Bronchial epithelial cell (primary cell): Measurements from ENCODE around the gene MYL12B. TPM values are rescaled to one million over a fixed set of nuclear protein-coding genes. Genes with fewer than 3 reads are reported as not detected.

Source experiments
- DNase-seq: peaks from one replicate; pipeline ENCODE4 v3.0.0-alpha.2; 2010; ENCODE audit warnings: low read depth
- FAIRE-seq: peaks from 2 replicates; lab custom pipeline; 2011; peaks lifted over from hg19 to GRCh38; lab: Jason Lieb, UNC
- H3K27me3 ChIP-seq: 2 replicates; pipeline ENCODE4 v1.5.1; 2011; ENCODE audit warnings: low read length; ENCODE audit not compliant: control insufficient read depth, insufficient read depth
- H3K36me3 ChIP-seq: 2 replicates; pipeline ENCODE4 v1.5.1; 2011; ENCODE audit warnings: low read length; ENCODE audit not compliant: control insufficient read depth, insufficient read depth
- H3K4me3 ChIP-seq: 2 replicates; pipeline ENCODE4 v1.5.1; 2011; ENCODE audit warnings: mild to moderate bottlenecking, low read depth, low read length, control low read depth
- total RNA-seq: library from RNA; depleted of rRNA; stranded (reverse); fragments of >200 nt; gene quantifications from 2 replicates; pipeline ENCODE4 v1.2.1, GENCODE V29; 2014
- TF ChIP-seq, protein P1 (sequence below): IDR thresholded peaks from 2 replicates; pipeline ENCODE4 v1.5.1; 2011; ENCODE audit warnings: mild to moderate bottlenecking, moderate library complexity, low read length, control low read depth, inconsistent platforms; ENCODE audit not compliant: insufficient read depth, severe bottlenecking

The MYL12B gene
- total RNA-seq, 1 donor from 2014 or later: 649 TPM

DNA sequence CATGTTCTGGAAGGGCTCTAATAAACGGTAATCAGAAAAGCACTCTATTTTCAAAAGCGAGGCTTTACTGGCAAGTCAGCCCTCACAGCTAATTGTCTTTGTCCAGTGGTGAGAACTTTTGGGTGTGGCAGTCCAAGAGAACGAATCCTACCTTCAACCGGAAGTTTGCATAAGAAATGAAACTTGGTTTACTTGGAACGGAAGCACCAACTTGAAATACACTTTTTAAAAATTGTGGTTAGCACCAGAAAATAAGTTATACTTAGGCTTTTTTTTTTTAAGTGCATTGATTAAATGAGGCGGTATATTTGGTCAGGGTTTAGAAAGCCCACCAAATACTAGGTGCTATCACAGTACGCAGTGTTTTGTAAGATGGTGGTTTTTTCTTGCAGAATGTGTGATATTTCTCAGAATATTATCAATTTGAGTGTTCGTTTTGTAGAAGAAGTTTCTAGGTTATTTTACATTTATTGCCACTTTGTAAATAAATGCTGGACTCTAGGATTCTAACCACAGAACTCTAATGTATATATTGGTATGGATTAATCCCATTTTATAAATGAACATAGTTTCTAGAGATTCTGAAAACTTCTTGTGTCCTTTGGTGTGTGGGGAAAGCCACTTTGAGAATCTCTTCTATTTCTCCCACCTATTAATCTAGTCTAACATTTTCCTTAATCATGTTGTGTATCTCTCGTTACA is 13.1 kb upstream of the MYL12B start:
- peak overlapping the region; percentile 89 for H3K4me3 ChIP-seq
- no peak for FAIRE-seq
- DNase-seq: peak; percentile 76
- peaks cover 3% of the 10 kb centered on the region for H3K36me3 ChIP-seq
- TF ChIP-seq, protein P1, sequence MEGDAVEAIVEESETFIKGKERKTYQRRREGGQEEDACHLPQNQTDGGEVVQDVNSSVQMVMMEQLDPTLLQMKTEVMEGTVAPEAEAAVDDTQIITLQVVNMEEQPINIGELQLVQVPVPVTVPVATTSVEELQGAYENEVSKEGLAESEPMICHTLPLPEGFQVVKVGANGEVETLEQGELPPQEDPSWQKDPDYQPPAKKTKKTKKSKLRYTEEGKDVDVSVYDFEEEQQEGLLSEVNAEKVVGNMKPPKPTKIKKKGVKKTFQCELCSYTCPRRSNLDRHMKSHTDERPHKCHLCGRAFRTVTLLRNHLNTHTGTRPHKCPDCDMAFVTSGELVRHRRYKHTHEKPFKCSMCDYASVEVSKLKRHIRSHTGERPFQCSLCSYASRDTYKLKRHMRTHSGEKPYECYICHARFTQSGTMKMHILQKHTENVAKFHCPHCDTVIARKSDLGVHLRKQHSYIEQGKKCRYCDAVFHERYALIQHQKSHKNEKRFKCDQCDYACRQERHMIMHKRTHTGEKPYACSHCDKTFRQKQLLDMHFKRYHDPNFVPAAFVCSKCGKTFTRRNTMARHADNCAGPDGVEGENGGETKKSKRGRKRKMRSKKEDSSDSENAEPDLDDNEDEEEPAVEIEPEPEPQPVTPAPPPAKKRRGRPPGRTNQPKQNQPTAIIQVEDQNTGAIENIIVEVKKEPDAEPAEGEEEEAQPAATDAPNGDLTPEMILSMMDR: no peak
- H3K27me3 ChIP-seq: no peaks in the 10 kb centered on the region

DNA sequence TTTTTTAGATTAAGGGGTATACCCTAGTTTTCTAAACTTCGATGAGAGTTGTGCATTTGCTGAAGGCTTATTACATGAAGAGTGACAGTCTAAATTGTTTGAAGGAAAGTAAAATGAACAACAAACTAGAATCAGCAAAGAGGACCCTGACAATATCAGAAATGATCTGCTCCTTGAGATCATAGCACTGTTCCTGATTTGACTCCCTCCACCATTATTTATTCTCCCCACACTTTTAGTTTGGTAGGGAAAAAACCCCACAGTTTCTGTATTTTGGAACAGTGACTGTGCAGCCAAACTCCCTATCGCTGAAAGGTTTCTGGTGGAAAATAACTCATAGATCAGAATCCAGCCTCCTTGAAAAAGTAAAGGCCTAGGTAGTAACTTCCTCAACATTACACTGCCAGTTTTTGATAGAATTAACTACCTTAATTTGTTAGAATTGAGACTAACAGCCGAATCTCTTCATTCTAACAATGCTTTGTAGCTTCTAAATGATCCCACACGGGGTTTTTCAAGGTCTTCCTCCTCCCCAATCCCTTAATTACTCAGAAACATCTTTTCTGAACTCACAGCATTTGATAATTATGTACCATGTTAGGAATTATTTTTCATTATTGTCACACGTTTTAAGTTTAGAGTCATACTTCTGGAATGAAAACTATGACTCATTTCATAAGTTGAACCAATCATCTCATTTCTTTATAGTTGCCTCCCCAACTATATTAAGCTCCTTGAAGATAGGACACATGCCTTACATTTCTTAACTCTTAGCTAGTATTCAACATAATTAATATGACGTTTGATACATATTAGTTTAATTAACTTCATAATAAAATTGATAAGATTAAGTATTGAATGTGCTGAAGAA is 11.5 kb upstream of the MYL12B start:
- FAIRE-seq (no peak), DNase-seq (peak; percentile 93)
- no peak overlapping the region for H3K4me3 ChIP-seq
- H3K27me3 ChIP-seq: no peaks in the 10 kb centered on the region
- TF ChIP-seq, protein P1: no peak
- H3K36me3 ChIP-seq: peaks cover 10% of the 10 kb centered on the region

DNA sequence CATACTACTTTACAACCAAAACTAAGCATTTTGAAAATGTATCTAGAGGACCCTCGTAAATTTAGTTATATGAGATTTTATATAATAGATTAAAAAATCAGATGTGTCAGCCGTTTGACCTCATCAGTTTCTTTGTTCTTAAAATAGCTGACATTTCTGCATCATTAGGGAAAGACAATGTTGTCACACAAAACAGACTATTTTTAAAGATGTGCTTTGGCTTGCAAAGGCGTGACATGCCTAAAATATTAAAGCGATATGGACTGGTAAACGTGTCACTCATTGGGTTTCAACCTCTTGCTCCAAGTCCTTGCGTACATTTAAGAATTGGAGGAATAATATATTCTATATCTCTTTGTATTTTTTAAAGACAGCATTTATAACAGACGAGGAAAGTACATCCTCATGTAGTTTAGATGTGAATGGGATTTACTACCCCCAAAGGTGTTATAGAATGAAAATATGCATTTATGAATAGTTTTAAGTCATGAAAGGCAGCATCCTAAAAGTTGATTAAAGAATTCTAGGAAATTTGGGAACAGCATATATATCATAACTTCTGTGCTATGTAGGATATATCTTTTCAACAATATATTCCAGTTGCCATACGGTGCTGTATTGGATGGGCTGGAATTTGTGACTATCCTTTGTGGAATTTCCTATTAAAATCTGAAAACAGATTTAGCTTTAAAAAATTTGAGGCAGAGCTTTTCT is 10.5 kb upstream of the MYL12B start:
- no peaks in the 10 kb centered on the region for H3K27me3 ChIP-seq
- peaks cover 10% of the 10 kb centered on the region for H3K36me3 ChIP-seq
- DNase-seq (no peak), FAIRE-seq (no peak)
- no peak overlapping the region for H3K4me3 ChIP-seq
- TF ChIP-seq, protein P1: no peak

DNA sequence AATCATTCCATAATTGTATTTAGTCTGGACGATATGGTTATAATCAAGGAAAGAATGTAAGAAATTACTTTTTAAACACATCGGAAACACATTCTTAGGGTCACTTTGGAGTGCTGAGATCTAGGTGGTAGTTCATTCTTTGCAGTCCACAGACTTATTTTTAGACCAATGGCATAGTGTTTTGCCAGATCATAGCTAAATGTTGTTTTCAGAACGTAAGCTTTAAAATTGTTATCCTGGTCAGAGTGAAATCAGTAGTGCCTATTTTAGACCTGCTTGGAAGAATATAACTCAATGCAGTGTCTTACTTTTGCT is 10.0 kb upstream of the MYL12B start:
- Histone ChIP-seq H3K36me3 (peaks cover 10% of the 10 kb centered on the region), H3K27me3 (no peaks in the 10 kb centered on the region), H3K4me3 (no peak overlapping the region)
- DNase-seq (no peak), FAIRE-seq (no peak)
- TF ChIP-seq, protein P1: no peak

DNA sequence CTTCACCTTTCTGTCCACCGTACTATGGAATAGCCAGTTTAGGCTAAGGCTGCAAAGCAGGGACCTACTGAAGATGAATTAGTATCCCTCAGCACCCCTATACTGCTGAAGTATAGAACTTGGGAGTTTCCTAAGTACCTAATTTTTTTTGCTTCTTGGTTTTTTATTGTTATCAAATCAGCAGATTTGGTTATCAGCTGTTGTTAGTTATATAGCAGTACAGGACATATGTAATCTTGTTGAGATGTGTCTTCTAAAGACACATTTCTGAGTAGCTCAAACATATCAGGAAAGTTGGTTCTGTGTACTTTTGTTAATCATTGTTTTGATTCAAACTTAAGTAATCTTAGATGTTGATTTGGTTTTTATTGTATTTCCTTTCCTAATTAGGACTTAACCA is 9.1 kb upstream of the MYL12B start:
- TF ChIP-seq, protein P1: no peak
- H3K4me3 ChIP-seq: no peak overlapping the region
- H3K27me3 ChIP-seq: no peaks in the 10 kb centered on the region
- no peak for FAIRE-seq
- DNase-seq: no peak
- peaks cover 11% of the 10 kb centered on the region for H3K36me3 ChIP-seq
